Upper lobe of left lung (tissue), 6 donors: ENCODE data around the gene PLEKHH3. TPM values are rescaled to one million over a fixed set of nuclear protein-coding genes. Genes with fewer than 3 reads are reported as not detected.

Experiments used
- ATAC-seq, 2 donors: fragments of 200-7000 bp; cut with Tn5 transposase; one replicate each; pipeline ENCODE4 v1.9.1; 2022; ENCODE audit warnings: mild to moderate bottlenecking in 2 of 2, moderate library complexity in 2 of 2; ENCODE audit not compliant: low FRiP score in 2 of 2
- DNase-seq, 2 donors: peaks; one replicate each; pipeline ENCODE4 v3.0.0-alpha.2; 2019 to 2020
- H3K27ac ChIP-seq, 4 donors: fragments of 200-600 bp; sonication (generic); one replicate each; pipeline ENCODE4 v1.5.1; 2016 to 2019
- H3K27me3 ChIP-seq, 4 donors: fragments of 200-600 bp; sonication (generic); one replicate each; pipeline ENCODE4 v1.5.1; 2017 to 2019
- H3K36me3 ChIP-seq, 4 donors: fragments of 200-600 bp; sonication (generic); one replicate each; pipeline ENCODE4 v1.5.1; 2016 to 2019
- H3K4me1 ChIP-seq, 4 donors: fragments of 200-600 bp; sonication (generic); one replicate each; pipeline ENCODE4 v1.5.1; 2018 to 2019
- H3K4me3 ChIP-seq, 4 donors: fragments of 200-600 bp; sonication (generic); one replicate each; pipeline ENCODE4 v1.5.1; 2017 to 2019; ENCODE audit warnings: mild to moderate bottlenecking in 2 of 4, moderate library complexity in 1 of 4
- H3K9me3 ChIP-seq, 4 donors: fragments of 200-600 bp; sonication (generic); one replicate each; pipeline ENCODE4 v1.5.1; 2018 to 2019
- CTCF ChIP-seq, 6 experiments: fragments of 450-650 bp in 4 of 6; fragments of 200-600 bp in 2 of 6; sonication (generic) in 2 of 6; IDR thresholded peaks; one replicate each; pipeline ENCODE4 v1.5.1; 2016 to 2019; ENCODE audit warnings: antibody characterized with exemption in 6 of 6
- EP300 ChIP-seq, 4 donors: sonication (generic); formaldehyde crosslinking; IDR thresholded peaks; one replicate each; pipeline ENCODE4 v1.5.1; 2017; ENCODE audit warnings: antibody characterized with exemption in 4 of 4, control low read depth in 2 of 4
- POLR2A ChIP-seq, 4 donors: fragments of 450-650 bp; IDR thresholded peaks; one replicate each; pipeline ENCODE4 v1.5.1; 2016 to 2017; ENCODE audit warnings: antibody characterized with exemption in 4 of 4, mild to moderate bottlenecking in 2 of 4
- POLR2AphosphoS5 ChIP-seq, 2 donors: sonication (generic); formaldehyde crosslinking; IDR thresholded peaks; one replicate each; pipeline ENCODE4 v1.5.1; 2017; ENCODE audit warnings: antibody characterized with exemption in 2 of 2
- WGBS, 2 donors: methylation state at CpG; one replicate each; pipeline ENCODE4 v1.1.5; 2017 to 2018; 5-methylcytosine and 5-hydroxymethylcytosine counted together
- total RNA-seq, 6 donors: library from RNA; depleted of rRNA in 4 of 6; stranded (reverse); fragments of >200 nt in 4 of 6; gene quantifications; one replicate each; pipeline versions ENCODE4 v1.1.0 to v1.2.1, GENCODE V29; 2016 to 2021
- donor health status: DM: no; HTN: no; CAD: no; lungs with moderate emphysema.
- donor health status: DM: no; HTN: yes; CAD: no; lungs with severe emphysema.

The PLEKHH3 gene
- total RNA-seq, 6 donors from 2014 or later = 18.4 to 93.2 (median 28.4) TPM

GRCh38 chr17:42655528-42655927 lies 21.3 kb downstream of the PLEKHH3 start:
- ATAC-seq = no peak
- no peak overlapping the region for H3K27ac ChIP-seq
- WGBS, 2 donors = 59 to 60% methylated on average over 2 of the region's 2 CpGs
- H3K4me3 ChIP-seq = no peak overlapping the region
- H3K4me1 ChIP-seq = peaks cover 10 to 33% (median 17%) of the 10 kb centered on the region in 4 donors
- H3K36me3 ChIP-seq = no peaks in the 10 kb centered on the region
- H3K9me3 ChIP-seq = no peaks in the 10 kb centered on the region
- no peak for TF ChIP-seq CTCF (IDR thresholded peaks at IDR 0.05)
- no peak for TF ChIP-seq EP300 (IDR thresholded peaks at IDR 0.05)
- no peak for TF ChIP-seq POLR2A (IDR thresholded peaks at IDR 0.05)
- TF ChIP-seq POLR2AphosphoS5 (IDR thresholded peaks at IDR 0.05) = no peak
- no peak for DNase-seq
- peaks cover 0 to 4% (median 0%) of the 10 kb centered on the region in 4 donors for H3K27me3 ChIP-seq

DNA sequence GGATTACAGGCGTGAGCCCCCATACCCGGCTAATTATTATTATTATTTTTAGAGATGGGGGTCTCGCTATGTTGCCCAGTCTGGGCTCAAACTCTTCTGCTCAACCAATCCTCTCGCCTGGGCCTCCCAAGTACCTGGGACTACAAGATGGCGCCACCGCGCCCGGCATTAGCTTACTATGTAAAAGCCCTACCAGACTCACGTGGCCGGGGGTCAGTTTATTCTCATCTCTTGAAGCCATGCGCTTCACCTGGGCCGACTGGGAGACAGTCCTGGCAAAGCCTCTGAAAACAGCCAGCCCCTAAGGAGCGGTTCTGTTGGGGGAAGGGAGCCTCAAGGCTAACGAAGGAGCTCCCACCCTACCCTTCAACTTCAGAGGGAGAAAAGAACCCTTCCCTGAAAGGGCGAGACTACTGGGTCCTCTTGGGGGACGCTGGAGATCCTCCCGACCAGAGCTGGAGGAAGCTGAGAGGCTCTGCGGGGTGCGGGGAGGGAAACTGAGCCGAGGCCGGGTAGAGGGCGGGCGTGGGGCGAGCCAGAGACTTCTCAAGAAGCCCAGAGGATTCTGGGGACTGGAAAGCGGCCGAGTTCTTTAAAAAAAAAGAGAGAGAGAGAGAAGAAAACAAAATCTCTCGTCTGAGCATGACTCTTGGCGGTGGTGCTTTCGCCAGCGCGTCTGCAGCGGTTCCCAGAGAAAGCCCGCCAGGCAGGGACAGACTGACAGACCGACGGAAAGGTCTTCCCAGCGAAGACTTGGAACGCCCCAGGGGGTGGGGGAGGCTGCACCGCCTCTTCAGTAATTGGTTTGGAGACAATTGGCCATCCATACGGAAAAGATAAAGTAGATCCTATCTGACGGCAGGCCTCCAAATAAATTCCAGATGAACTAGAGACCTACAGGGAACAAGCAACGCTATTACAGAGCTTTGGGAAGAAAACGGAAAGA lies 23.3 kb downstream of the PLEKHH3 start:
- Histone ChIP-seq H3K4me3 (peak overlapping the region in 3 of 4 donors; percentile 29 to 46 (median 44)), H3K27me3 (peaks cover 0 to 4% (median 0%) of the 10 kb centered on the region in 4 donors), H3K27ac (peak overlapping the region; percentile 10 to 79 (median 69)), H3K36me3 (no peaks in the 10 kb centered on the region), H3K4me1 (peaks cover 3 to 15% (median 11%) of the 10 kb centered on the region in 4 donors), H3K9me3 (no peaks in the 10 kb centered on the region)
- ATAC-seq (peak; percentile 73 to 89), DNase-seq (peak in 1 of 2 donors; percentile 59)
- 21 to 27% methylated on average over 35 to 42 of the region's 42 CpGs for WGBS, 2 donors
- TF ChIP-seq POLR2A (IDR thresholded peaks at IDR 0.05) (no peak), POLR2AphosphoS5 (IDR thresholded peaks at IDR 0.05) (peak in 1 of 2 donors; percentile 13), CTCF (IDR thresholded peaks at IDR 0.05) (no peak)

GRCh38 chr17:42651392-42651791 lies 25.4 kb downstream of the PLEKHH3 start:
- no peak for DNase-seq
- Histone ChIP-seq H3K36me3 (no peaks in the 10 kb centered on the region), H3K4me1 (peaks cover 3 to 15% (median 11%) of the 10 kb centered on the region in 4 donors), H3K27me3 (peaks cover 0 to 4% (median 0%) of the 10 kb centered on the region in 4 donors), H3K4me3 (no peak overlapping the region), H3K27ac (no peak overlapping the region), H3K9me3 (no peaks in the 10 kb centered on the region)
- no peak for TF ChIP-seq EP300 (IDR thresholded peaks at IDR 0.05)
- 72 to 76% methylated on average over 4 of the region's 4 CpGs for WGBS, 2 donors
- ATAC-seq = no peak

DNA sequence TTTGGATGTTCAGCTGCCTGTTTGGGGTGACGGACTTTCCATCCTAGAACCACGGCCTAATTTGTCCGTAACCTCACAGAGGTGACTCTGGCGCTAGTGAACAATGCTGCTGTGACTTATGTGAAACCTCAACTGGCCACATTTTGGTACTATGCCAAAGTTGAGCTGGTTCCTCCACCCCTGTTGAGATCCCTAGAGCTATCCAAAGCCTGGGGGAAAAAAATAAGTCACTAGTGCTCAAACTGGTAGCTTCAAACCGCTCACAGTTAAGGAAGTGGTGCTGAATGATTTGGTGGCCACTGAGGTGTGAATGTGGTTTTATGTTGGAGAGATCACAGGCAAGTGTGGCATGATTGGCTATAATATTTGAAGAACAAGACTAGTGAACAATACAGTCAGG lies 29.0 kb downstream of the PLEKHH3 start:
- Histone ChIP-seq H3K36me3 (no peaks in the 10 kb centered on the region), H3K4me3 (no peak overlapping the region), H3K4me1 (no peaks in the 10 kb centered on the region), H3K9me3 (no peaks in the 10 kb centered on the region), H3K27me3 (no peaks in the 10 kb centered on the region), H3K27ac (no peak overlapping the region)
- WGBS, 2 donors = 78 to 80% methylated on average over 5 of the region's 5 CpGs
- no peak for ATAC-seq
- no peak for DNase-seq
- no peak for TF ChIP-seq POLR2A (IDR thresholded peaks at IDR 0.05)
- TF ChIP-seq EP300 (IDR thresholded peaks at IDR 0.05) = no peak
- TF ChIP-seq POLR2AphosphoS5 (IDR thresholded peaks at IDR 0.05) = no peak
- TF ChIP-seq CTCF (IDR thresholded peaks at IDR 0.05) = no peak

GRCh38 chr17:42642336-42642735 lies 34.5 kb downstream of the PLEKHH3 start:
- Histone ChIP-seq H3K27ac (no peak overlapping the region), H3K9me3 (no peaks in the 10 kb centered on the region), H3K4me1 (no peaks in the 10 kb centered on the region), H3K27me3 (no peaks in the 10 kb centered on the region), H3K4me3 (no peak overlapping the region), H3K36me3 (no peaks in the 10 kb centered on the region)
- no peak for ATAC-seq
- DNase-seq = no peak
- TF ChIP-seq POLR2AphosphoS5 (IDR thresholded peaks at IDR 0.05) = no peak
- 29 to 42% methylated on average over 2 of the region's 2 CpGs for WGBS, 2 donors
